ENCODE measurements around the gene BEAN1.
"Not testable (repeated sequence)": the region's sequence is repeated elsewhere in the genome, so short reads cannot be mapped to it uniquely, and the experiment has no call there.

The BEAN1 gene

GRCh38 chr16:66487580-66488275 lies 60.6 kb downstream of the BEAN1 start:
- no peak for DNase-seq

GRCh38 chr16:66488505-66488904 lies 61.4 kb downstream of the BEAN1 start:
- DNase-seq = no peak

GRCh38 chr16:66489385-66489784 lies 62.3 kb downstream of the BEAN1 start:
- no peak for DNase-seq

GRCh38 chr16:66489818-66490217 lies 62.7 kb downstream of the BEAN1 start:
- DNase-seq = no peak

- DNase-seq = no peak
These were observed 64.0 kb downstream of the BEAN1 start for GRCh38 chr16:66490774-66491715.

- no peak for DNase-seq
These were observed 64.6 kb downstream of the BEAN1 start for GRCh38 chr16:66491716-66492064.

- no peak for DNase-seq
These were observed 66.7 kb downstream of the BEAN1 start for GRCh38 chr16:66493490-66494401.

- DNase-seq = no peak
These were observed 67.8 kb downstream of the BEAN1 start for GRCh38 chr16:66494916-66495315.

- no peak for DNase-seq
These were observed 68.3 kb downstream of the BEAN1 start for GRCh38 chr16:66495440-66495839.

- not testable (repeated sequence) for DNase-seq
These were observed 69.1 kb downstream of the BEAN1 start for GRCh38 chr16:66496226-66496625.

- not testable (repeated sequence) for DNase-seq
These were observed 70.8 kb downstream of the BEAN1 start for GRCh38 chr16:66497921-66498320.

GRCh38 chr16:66501563-66501962 lies 74.5 kb downstream of the BEAN1 start:
- DNase-seq = not testable (repeated sequence)

- DNase-seq = no peak
These were observed 75.2 kb downstream of the BEAN1 start for GRCh38 chr16:66502020-66502913.

- no peak for DNase-seq
These were observed 75.9 kb downstream of the BEAN1 start for GRCh38 chr16:66503030-66503429.

- no peak for DNase-seq
These were observed 76.5 kb downstream of the BEAN1 start for GRCh38 chr16:66503612-66504011.

- DNase-seq = no peak
These were observed 80.7 kb downstream of the BEAN1 start for GRCh38 chr16:66507731-66508239.

GRCh38 chr16:66508248-66508913 lies 81.3 kb downstream of the BEAN1 start:
- no peak for DNase-seq

- DNase-seq = no peak
These were observed 81.9 kb downstream of the BEAN1 start for GRCh38 chr16:66508914-66509496.

GRCh38 chr16:66509576-66509975 lies 82.5 kb downstream of the BEAN1 start:
- no peak for DNase-seq

- DNase-seq = no peak
These were observed 83.2 kb downstream of the BEAN1 start for GRCh38 chr16:66510298-66510697.

Measured in NCI-H526 treated with DMSO at 0.1 percent for 48 hours (cell line).